Left renal pelvis (tissue), 4 donors: ENCODE data around the gene DLX1. TPM values are rescaled to one million over a fixed set of nuclear protein-coding genes. Genes with fewer than 3 reads are reported as not detected.

Experiments used
- DNase-seq, 4 donors: peaks; one replicate each; pipeline ENCODE4 v3.0.0-alpha.2; 2013; ENCODE audit warnings: low read depth in 4 of 4, low spot score in 3 of 4
- polyA plus RNA-seq, 4 donors: library from polyadenylated mRNA; unstranded; fragments of 120-200 nt; gene quantifications; one replicate each; pipeline ENCODE4 v1.2.1, GENCODE V29; 2013; ENCODE audit not compliant: insufficient read length in 4 of 4

The DLX1 gene
- polyA plus RNA-seq, 4 donors = 0.10 to 0.62 (median 0.19) TPM

DNA sequence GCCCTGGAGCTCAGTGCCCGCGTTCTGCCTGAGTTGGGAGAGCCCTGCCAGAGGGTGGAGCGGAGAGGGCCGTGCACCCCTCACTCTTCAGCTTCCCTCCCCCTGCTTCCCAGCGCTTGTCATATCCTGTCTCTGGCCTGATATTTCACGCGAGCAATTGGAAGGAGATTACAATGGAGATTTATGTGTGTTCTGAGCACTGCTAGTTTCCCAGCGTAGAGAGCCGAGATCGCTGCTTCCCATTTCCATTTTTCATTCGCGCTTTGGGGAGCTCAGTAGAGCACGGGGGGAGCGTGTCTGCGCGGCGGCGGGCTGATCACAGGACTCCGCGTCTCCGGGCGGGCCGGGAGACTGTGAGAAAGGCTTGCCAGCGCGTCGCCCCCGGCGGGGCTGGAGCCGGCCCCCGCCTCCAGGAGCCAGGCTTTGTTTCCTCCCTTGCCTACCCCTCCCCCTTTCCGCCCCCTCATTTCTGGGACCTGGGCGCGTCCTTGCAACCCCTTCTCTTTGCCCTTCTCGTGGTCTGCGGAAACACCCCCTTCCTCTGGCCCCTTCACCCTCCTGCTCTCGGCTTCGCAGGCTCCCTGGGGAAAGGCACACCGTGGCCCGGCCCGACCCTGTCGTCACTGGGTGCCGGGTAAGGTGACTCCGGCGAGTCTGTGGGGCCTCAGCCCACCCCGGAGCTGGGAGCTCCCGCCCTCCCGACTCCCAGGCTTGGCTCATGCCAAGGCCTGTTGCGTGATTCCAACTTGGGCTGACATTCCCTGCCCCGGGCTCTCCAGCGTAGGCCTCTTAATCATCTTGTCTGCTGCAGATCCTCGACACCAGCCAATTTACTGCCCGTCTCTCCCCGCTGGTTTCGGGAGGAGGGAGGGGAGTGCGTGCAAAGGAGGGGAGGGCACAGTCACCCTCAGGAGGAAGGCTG, 11.6 kb downstream of the DLX1 start:
- no peak for DNase-seq

DNA sequence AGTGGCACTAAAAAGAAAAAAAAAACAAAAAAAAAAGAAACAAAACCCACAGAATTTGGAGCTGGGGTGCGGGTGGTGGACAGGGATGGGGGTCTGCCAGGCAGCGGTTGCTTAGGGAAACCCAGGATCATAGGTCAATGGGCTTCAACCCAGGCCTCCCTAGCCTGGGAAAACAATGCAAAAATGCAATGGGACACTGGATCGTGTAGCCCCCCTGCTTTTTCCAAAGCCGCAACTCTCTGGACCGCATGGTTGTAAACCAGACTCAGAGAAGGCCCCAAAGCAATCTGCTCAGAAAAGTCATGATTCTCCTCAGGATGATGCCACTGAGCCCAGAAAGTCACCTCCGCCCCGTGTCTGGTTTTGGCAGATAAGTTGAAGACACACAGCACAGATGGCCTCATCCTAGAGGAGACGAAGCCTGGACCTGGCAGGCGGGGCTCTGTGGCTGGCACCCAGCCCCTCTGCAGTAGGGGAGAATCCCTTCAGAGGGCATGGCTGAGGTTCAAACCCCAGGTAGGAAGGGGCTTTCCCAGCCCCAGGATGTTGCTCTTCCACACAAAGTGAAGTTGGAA, 12.3 kb downstream of the DLX1 start:
- DNase-seq = no peak

DNA sequence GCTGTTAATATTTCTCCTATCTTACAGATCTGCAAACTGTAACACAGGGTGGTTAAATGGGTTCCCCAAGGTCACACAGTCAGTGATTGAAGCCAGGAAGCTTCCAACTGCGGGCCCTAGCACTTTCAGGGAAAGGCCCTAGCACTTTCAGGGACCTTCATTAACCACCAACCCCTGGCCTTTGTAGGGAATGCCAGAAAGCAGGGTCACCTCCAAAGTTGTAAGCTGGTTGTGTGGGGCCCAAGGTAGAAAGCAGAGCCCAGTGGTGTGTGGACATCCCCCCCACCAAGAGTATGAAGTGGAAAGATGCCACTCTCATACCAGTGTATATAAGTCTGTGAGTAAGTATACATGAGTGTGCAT, 13.0 kb downstream of the DLX1 start:
- no peak for DNase-seq

DNA sequence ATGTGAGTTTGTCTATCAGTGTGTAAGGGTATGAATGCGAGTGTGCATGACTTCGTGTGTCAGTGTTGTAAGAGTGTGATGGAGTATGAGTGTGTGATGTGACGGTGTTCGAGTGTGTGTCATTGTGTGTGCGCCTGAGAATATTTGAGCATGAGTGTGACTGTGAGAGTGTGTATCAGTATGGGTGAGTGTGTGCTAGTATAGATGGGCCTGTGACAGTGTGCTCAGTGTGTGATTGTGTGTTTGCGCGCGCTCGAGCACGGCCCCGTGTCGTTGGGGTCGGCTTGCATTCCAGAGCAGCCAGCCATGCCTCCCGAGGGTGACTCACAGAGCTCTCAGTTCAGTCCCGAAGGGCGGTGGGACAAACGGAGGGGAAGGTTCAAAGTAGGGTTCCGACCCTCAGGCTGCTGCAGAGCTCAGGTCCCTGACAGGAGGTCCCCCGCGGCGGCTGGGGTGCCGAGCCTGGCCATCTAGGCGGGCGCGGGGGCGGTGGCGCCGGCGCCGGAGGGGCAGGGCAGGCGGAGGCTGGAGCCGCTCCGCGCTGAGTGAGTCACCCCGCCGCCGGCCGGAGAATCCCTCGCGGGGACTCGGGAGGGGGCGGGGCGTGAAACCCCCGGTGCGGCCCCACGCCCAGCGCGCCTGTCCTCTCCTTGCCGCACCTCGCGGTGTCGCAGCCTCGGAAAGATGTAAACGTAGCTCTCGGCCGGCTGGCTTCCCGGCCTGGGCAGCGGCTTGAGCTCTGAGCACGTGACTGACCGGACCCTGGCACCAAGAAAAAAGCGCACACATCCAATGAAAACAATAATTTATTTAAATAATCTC, 13.6 kb downstream of the DLX1 start:
- no peak for DNase-seq

GRCh38 chr2:172099472-172100079, 14.3 kb downstream of the DLX1 start:
- DNase-seq = no peak

DNA sequence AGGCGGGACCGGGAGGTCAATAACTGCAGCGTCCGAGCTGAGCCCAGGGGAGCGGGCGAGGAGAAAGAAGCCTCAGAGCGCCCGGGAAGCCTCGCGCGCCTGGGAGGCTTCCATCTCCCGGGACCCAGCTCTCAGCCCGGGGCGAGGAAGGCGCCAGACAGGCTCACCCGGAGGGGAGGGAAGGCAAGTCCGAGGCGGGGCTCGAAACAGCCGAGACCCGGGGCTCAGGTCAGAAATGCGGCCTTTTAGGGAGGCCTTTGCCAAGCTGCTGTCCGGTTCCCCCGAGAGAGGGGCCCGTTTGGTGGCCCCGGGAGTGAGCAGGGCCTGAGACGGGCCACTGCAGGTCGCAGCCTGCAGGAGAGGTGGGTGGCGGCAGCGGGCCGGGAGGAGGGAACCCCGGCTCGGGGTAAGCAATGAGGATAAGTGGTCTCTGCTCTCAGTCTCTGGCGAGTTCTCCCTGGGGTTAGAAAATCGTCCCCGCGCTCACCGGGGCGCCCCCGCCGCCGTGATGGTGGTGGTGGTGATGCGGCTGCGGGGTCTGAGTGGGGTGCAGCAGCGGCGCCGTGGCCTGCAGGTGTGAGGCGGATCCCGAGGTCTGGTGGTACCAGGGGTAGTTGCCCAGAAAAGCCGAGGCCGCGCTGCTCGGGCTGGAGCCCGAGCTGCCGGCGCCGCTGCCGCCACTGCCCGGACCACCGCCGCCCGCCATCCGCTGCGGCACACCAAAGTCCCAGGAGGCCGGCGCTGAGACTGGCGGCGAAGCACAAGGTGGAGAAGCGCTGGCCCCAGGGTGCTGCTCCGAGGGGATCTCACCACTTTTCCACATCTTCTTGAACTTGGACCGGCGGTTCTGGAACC, 15.0 kb downstream of the DLX1 start:
- DNase-seq = no peak

DNA sequence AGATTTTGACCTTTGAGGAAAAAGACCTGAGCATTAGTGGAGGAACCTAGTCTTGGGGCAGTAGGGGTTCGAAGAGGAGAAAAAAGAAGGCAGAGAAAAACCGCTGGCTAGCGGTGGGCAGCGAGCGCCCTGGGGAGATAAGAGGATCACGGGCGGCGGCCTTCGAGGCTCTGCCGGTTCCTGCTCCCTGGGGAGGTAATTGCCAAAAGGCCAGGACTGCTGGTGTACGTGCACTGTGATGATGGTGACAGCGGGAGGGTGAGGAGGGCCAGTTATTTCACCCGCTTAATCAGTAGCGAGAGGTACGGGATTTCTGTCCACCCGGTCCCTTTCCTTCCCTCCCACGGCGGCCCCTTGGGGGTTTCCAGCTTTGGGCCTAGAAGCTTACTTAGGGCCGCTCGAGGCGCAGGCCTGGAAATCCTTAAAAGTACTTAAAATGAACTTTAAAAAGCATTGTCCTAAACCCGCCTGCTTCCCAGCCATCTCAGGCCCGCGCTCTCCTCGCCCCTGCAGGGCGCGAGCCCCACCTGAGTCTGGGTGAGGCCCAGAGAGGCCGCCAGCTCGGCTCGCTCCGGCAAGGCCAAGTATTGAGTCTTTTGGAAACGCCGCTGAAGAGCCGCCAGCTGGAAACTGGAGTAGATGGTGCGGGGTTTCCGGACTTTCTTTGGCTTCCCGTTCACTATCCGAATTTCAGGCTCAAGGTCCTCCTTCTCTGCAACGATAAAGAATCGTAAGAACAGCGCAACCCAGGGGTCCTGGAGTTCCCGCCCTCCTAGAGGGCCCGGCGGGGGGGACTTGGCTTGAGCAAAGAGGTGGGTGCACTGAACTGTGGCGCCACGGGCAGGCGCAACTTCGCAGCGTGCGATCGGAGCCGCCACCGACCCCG, 15.9 kb downstream of the DLX1 start:
- DNase-seq = no peak

- no peak for DNase-seq
Observed at GRCh38 chr2:172101821-172102390, 16.6 kb downstream of the DLX1 start.

- peak in 3 of 4 donors; percentile 75 to 78 (median 77) for DNase-seq
Observed at GRCh38 chr2:172102391-172103359, 17.4 kb downstream of the DLX1 start, which contains the start of gene DLX2. Gene DLX2, minus strand, starts transcription at chr2:172102900. Its CDS starts 362 bp downstream, at chr2:172102538.

- peak in 1 of 4 donors; percentile 63 for DNase-seq
Observed at GRCh38 chr2:172103471-172104272, 18.4 kb downstream of the DLX1 start.

GRCh38 chr2:172105471-172106107, 20.3 kb downstream of the DLX1 start:
- DNase-seq = no peak

- DNase-seq = no peak
Observed at GRCh38 chr2:172106108-172106961, 21.0 kb downstream of the DLX1 start.

GRCh38 chr2:172107690-172108586, 22.6 kb downstream of the DLX1 start:
- DNase-seq = no peak

GRCh38 chr2:172108587-172108930, 23.3 kb downstream of the DLX1 start:
- DNase-seq = no peak
